ENCODE measurements around the gene NUP43. TPM values are rescaled to one million over a fixed set of nuclear protein-coding genes. Genes with fewer than 3 reads are reported as not detected.

Gene NUP43
- total RNA-seq, 3 donors from 2014 or later (not counting 1 experiment from before 2014, with no cell fraction given): 20.8 to 33.4 (median 23.5) TPM

- intact Hi-C loops (cut with micrococcal nuclease): no loop called here
- Histone ChIP-seq H3K36me3 (ENCODE audit: control insufficient read depth, insufficient read depth, low read length) (peaks cover 33% of the 10 kb centered on the region), H3K4me1 (ENCODE audit: control insufficient read depth, insufficient read depth, low read length) (no peaks in the 10 kb centered on the region), H3K9me3 (ENCODE audit: control insufficient read depth, insufficient read depth, low read length) (no peaks in the 10 kb centered on the region), H3K27me3 (ENCODE audit: control insufficient read depth, insufficient read depth, low read length) (no peaks in the 10 kb centered on the region), H3K4me3 (ENCODE audit: low read length) (no peak overlapping the region), H3K27ac (ENCODE audit: low read length) (no peak overlapping the region)
- H3K9me3 Mint-ChIP-seq: no peaks in the 10 kb centered on the region
- H3K4me1 Mint-ChIP-seq: peaks cover 12 to 16% of the 10 kb centered on the region in 2 donors
- TF ChIP-seq CTCF (IDR thresholded peaks at IDR 0.05): no peak
- no peak for ATAC-seq
- H3K36me3 Mint-ChIP-seq: peaks cover 9% of the 10 kb centered on the region
- no peak overlapping the region for H3K4me3 Mint-ChIP-seq
- no peak overlapping the region for H3K27ac Mint-ChIP-seq
- WGBS (ENCODE audit: insufficient coverage): 40% methylated on average over 1 of the region's 1 CpG
- DNase-seq: no peak
- H3K27me3 Mint-ChIP-seq (ENCODE audit: low read depth in 2 of 2): no peaks in the 10 kb centered on the region
These were observed 65.8 kb downstream of the NUP43 start for GRCh38 chr6:149680503-149680902.

Other genes starting within 250 kb of the NUP43 start
- 10 to 100 TPM; 24.4 to 32.8 (median 25.0) TPM for gene PPIL4, start 200.5 kb downstream of the NUP43 start, total RNA-seq
- 10 to 100 TPM; 19.0 to 25.9 (median 21.6) TPM for gene GINM1, start 180.2 kb downstream of the NUP43 start, total RNA-seq
- 10 to 100 TPM; 16.4 to 22.7 (median 21.0) TPM for gene KATNA1, start 97.8 kb downstream of the NUP43 start, total RNA-seq
- 10 to 100 TPM; 37.9 to 52.5 (median 49.4) TPM for gene LATS1, start 28.4 kb downstream of the NUP43 start, total RNA-seq
- gene PCMT1, start 3.2 kb upstream of the NUP43 start, total RNA-seq: 10 to 100 TPM; 31.7 to 53.6 (median 41.5) TPM
- gene LRP11, start 117.8 kb upstream of the NUP43 start, total RNA-seq: under 1 TPM; 0.16 to 0.43 (median 0.26) TPM
- not detected for gene RAET1E, start 151.6 kb upstream of the NUP43 start, total RNA-seq
- gene RAET1G, start 176.6 kb upstream of the NUP43 start, total RNA-seq: under 1 TPM in 1 of 3 donors, not detected in 2; 0.43 TPM
- 1 to 10 TPM in 2 of 3 donors, under 1 TPM in 1; 0.98 to 2.4 (median 2.4) TPM for gene ULBP2, start 195.5 kb upstream of the NUP43 start, total RNA-seq
- under 1 TPM in 2 of 3 donors, not detected in 1; 0.18 to 0.23 TPM for gene ULBP1, start 217.4 kb upstream of the NUP43 start, total RNA-seq